NCI-H774 (cell line): ENCODE measurements around the gene ARID5B.

Experiments
- DNase-seq: peaks from one replicate; lab custom pipeline; 2025; lab: John Stamatoyannopoulos, UW

Gene ARID5B

GRCh38 chr10:61904733-61905725 lies 3.5 kb downstream of the ARID5B start:
- no peak for DNase-seq

DNA sequence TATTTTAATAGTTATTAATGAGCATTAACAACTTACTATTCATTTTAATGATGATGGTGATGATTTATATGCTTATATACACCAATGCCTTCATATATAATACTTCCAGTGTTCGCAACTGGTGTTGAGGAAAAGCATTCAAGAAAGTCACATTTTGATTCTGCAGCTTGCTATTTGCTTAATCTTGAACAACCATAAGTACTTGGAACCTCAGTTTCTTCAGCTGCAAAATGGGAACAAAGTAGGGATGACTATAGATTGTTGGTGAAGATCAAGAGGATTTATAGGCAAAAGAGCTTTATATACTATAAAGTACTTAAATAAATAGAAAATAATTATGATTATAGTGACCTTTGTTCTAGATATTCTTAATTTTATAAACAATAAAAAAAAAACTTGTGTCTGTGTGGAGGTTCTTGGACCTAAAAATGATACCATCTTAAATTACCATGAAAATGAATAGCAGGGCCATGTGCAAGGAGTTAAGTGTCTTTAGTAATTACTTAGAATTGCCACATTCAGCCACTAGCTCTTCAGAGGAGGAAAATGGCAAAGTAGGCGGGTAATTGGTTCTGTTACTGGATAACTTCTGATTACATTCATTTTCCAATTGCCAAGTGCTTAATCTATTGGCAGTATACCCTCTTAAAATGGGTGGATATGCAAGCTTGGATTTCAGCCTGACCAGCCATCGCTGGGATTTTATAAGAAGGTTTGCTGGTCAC lies 4.5 kb downstream of the ARID5B start:
- DNase-seq: no peak

GRCh38 chr10:61906562-61906901 lies 5.0 kb downstream of the ARID5B start:
- no peak for DNase-seq

GRCh38 chr10:61907011-61907410 lies 5.5 kb downstream of the ARID5B start:
- no peak for DNase-seq

DNA sequence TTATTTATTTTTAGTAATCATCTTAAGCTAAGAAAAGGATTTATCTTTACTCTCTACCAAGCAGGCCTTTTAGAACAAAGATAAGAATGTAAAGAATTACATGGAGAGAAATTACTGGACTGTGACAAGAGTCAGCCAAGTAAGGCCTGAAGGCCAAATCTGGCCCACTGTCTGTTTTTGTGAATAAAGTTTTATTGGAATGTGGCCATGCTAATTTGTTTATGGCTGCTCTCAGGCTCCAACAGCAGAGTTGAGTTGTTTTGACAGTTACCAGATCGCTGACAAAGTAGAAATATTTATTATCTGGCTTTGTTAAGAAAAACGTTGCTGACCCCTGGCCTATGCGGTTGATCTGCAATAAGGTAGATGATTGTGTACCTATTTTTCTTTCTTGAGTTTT lies 6.1 kb downstream of the ARID5B start:
- DNase-seq: no peak

DNA sequence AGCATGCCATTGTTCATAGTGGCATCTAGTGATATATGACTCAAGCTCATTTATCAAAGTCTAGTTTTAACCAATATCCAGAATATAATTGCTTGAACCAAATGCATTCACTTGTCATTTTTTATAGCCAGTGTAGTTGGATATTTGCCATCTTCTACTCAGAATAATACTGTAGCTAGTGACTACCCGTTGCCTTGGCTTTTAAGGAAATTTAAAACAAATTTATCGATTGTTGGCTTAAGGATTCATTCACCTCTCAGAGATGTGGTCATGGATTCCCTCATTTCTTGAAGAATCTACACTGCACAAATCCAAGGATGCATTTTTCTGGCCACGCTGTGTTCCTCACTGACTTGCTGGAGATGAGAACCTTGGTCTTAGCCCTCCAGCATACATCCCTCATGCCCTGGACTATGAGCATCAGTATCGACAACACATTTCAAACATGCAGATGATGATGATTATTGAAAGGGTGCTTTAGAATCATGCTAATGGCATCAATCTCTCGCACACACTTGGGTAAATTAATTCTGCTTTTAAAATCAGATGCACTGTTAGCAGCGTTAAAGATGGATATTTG lies 8.8 kb downstream of the ARID5B start:
- no peak for DNase-seq

GRCh38 chr10:61910894-61911293 lies 9.4 kb downstream of the ARID5B start:
- no peak for DNase-seq

GRCh38 chr10:61911425-61911824 lies 9.9 kb downstream of the ARID5B start:
- DNase-seq: no peak

- DNase-seq: no peak
These were observed 11.5 kb downstream of the ARID5B start for GRCh38 chr10:61912981-61913380.

GRCh38 chr10:61918140-61918539 lies 16.6 kb downstream of the ARID5B start:
- DNase-seq: no peak

DNA sequence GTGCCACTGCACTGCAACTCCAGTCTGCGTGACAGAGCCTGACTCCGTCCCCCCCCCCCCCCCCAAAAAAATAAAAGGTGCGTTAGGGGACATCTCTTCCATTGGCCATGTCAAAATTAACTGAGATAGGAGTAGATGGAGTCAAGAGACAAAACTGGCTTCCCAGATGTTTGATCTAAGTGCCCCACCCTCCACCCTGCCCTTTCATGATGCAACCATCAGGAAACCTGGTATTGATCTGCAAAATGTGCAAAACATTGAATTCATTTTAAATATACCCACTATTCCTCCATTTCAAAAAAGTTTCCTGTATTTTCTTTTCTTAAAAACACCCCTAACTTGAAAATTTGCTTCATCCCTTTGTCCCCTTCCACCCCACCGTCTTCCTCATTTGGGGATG lies 17.5 kb downstream of the ARID5B start:
- no peak for DNase-seq

- no peak for DNase-seq
These were observed 18.2 kb downstream of the ARID5B start for GRCh38 chr10:61919646-61920215.

- DNase-seq: no peak
These were observed 19.6 kb downstream of the ARID5B start for GRCh38 chr10:61921143-61921542.

GRCh38 chr10:61923210-61923949 lies 21.9 kb downstream of the ARID5B start:
- DNase-seq: no peak

DNA sequence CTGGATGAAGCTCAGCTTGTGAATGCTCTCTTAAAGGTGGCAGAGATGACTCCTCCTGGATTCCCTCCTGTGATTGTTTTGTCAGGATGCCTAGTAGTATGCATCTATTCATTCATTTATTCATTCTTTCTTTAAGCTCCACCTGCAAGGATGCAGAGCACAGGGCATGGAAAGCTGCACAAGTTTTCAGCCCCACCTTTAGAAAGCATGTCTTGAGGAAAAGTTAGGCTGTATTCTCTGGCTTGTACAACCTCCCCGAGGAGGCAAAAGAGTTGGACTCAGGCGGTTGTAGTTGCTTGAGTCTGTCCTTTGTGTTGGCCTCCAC lies 22.4 kb downstream of the ARID5B start:
- no peak for DNase-seq

GRCh38 chr10:61929555-61929954 lies 28.1 kb downstream of the ARID5B start:
- DNase-seq: no peak

DNA sequence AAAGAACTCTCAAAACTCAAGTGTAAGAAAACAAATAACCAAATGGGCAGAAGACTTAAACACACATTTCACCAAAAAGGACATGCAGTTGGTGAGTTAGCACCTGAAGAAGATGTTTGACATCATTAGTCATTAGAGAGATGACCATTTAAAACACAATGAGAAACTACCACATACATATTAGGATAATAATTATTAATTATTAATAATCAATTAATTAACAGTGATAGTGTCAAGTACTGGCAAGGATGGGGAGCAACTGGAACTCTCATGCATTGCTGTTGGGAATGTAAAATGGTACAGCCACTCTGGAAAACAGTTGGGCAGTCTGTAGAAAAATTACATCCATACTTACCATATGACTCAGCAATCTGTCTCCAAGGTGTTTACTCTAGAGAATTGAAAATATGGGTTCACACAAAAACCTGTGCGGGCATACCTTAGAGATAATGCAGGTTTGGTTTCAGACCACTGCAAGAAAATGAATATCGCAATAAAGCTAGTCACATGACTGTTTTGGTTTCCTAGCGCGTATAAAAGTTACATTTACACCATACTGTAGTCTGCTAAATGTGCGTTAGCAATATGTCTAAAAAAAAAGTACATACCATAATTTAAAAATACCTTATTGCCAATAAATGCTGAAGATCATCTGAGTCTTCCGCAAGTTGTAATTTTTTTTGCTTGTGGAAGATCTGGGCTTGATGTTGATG lies 30.3 kb downstream of the ARID5B start:
- DNase-seq: no peak

- no peak for DNase-seq
These were observed 32.5 kb downstream of the ARID5B start for GRCh38 chr10:61933859-61934555.

- DNase-seq: no peak
These were observed 33.6 kb downstream of the ARID5B start for GRCh38 chr10:61935077-61935476.

GRCh38 chr10:61936770-61937169 lies 35.3 kb downstream of the ARID5B start:
- DNase-seq: no peak
